HepG2 (cell line): Measurements from ENCODE around the gene HES1. TPM values are rescaled to one million over a fixed set of nuclear protein-coding genes. Genes with fewer than 3 reads are reported as not detected.

Source experiments
- ARID4A ChIP-seq: sonication (generic); formaldehyde crosslinking; IDR thresholded peaks from 2 replicates; pipeline ENCODE4 v1.5.0; 2020; ENCODE audit warnings: mild to moderate bottlenecking, missing genetic modification reagents, borderline replicate concordance
- BCL6 ChIP-seq: IDR thresholded peaks from 2 replicates; pipeline ENCODE4 v1.6.1; 2016; ENCODE audit warnings: missing genetic modification reagents, missing compliant biosample characterization
- GLI4 ChIP-seq: sonication (generic); formaldehyde crosslinking; IDR thresholded peaks from 2 replicates; pipeline ENCODE4 v1.5.1; 2020; ENCODE audit warnings: missing genetic modification reagents, mild to moderate bottlenecking, moderate library complexity, borderline replicate concordance
- KDM6A ChIP-seq: IDR thresholded peaks from 2 replicates; pipeline ENCODE4 v1.6.1; 2016; ENCODE audit warnings: low read depth
- MIER3 ChIP-seq: IDR thresholded peaks from 2 replicates; pipeline ENCODE4 v1.6.1; 2016; ENCODE audit warnings: missing compliant biosample characterization, borderline replicate concordance
- NCOR1 ChIP-seq: fragments of 200-600 bp; sonication (generic); IDR thresholded peaks from 2 replicates; pipeline ENCODE4 v1.7.0; 2017; ENCODE audit warnings: antibody characterized with exemption, low read length, borderline replicate concordance
- NFE2L2 ChIP-seq: fragments of 150-350 bp; IDR thresholded peaks from 2 replicates; pipeline ENCODE4 v1.6.1; 2014; ENCODE audit warnings: low read length
- PITX1 ChIP-seq: sonication (generic); formaldehyde crosslinking; IDR thresholded peaks from 2 replicates; pipeline ENCODE4 v1.5.1; 2020; ENCODE audit warnings: mild to moderate bottlenecking, missing genetic modification reagents
- RARA ChIP-seq: IDR thresholded peaks from 2 replicates; pipeline ENCODE4 v1.6.1; 2016; ENCODE audit warnings: missing genetic modification reagents, missing compliant biosample characterization
- TCF12 ChIP-seq, 2 experiments: fragments of 450-650 bp in 1 of 2; sonication (generic) in 1 of 2; formaldehyde crosslinking in 1 of 2; IDR thresholded peaks; 2 replicates each; pipeline versions ENCODE4 v1.6.1 to v1.8.0; 2017 to 2022; ENCODE audit warnings: antibody characterized with exemption in 1 of 2, mild to moderate bottlenecking in 1 of 2, missing genetic modification reagents in 1 of 2, moderate library complexity in 1 of 2
- ZBTB2 ChIP-seq: sonication (generic); formaldehyde crosslinking; IDR thresholded peaks from 2 replicates; pipeline ENCODE4 v1.8.0; 2022; ENCODE audit warnings: low read depth, missing genetic modification reagents
- ZNF343 ChIP-seq: sonication (generic); formaldehyde crosslinking; IDR thresholded peaks from 2 replicates; pipeline ENCODE4 v1.4.0; 2020; ENCODE audit warnings: mild to moderate bottlenecking, missing genetic modification reagents
- ZNF652 ChIP-seq: IDR thresholded peaks from 2 replicates; pipeline ENCODE4 v1.6.1; 2016; ENCODE audit warnings: low read depth, borderline replicate concordance
- ZNF766 ChIP-seq: sonication (generic); formaldehyde crosslinking; IDR thresholded peaks from 2 replicates; pipeline ENCODE4 v1.5.0; 2020; ENCODE audit warnings: missing genetic modification reagents, borderline replicate concordance
- ZSCAN12 ChIP-seq: sonication (generic); formaldehyde crosslinking; IDR thresholded peaks from 2 replicates; pipeline ENCODE4 v1.9.0; 2021; ENCODE audit warnings: mild to moderate bottlenecking, missing genetic modification reagents
- ZUFSP ChIP-seq: sonication (generic); formaldehyde crosslinking; IDR thresholded peaks from 2 replicates; pipeline ENCODE4 v1.9.0; 2021; ENCODE audit warnings: missing genetic modification reagents, mild to moderate bottlenecking, borderline replicate concordance
- polyA plus RNA-seq, 8 experiments: library from polyadenylated mRNA; depleted of rRNA in 3 of 8; stranded (reverse) in 7 of 8; unstranded in 1 of 8; fragments of >200 nt; fragmentation: Illumina TruSeq in 4 of 8; extraction: Trizol in 4 of 8; gene quantifications; 2 replicates each; pipeline versions ENCODE4 v1.2.1 to v1.2.3, GENCODE V29; 2011 to 2016; ENCODE audit warnings: low read depth in 4 of 8, missing spikeins in 1 of 8, mixed read lengths in 1 of 8; ENCODE audit not compliant: insufficient read depth in 1 of 8
- total RNA-seq, 5 experiments: library from RNA; depleted of rRNA; stranded (reverse); fragments of >200 nt; fragmentation: Illumina TruSeq; extraction: Trizol; gene quantifications; 2 replicates each; pipeline ENCODE4 v1.2.3, GENCODE V29; 2016; ENCODE audit warnings: low read depth in 1 of 5
- TF ChIP-seq, protein P1 (sequence below): sonication (generic); formaldehyde crosslinking; IDR thresholded peaks from 2 replicates; pipeline ENCODE4 v1.5.0; 2020; ENCODE audit warnings: missing genetic modification reagents
- TF ChIP-seq, protein P2 (sequence below): sonication (generic); formaldehyde crosslinking; IDR thresholded peaks from 2 replicates; pipeline ENCODE4 v1.5.1; 2020; ENCODE audit warnings: missing genetic modification reagents, mild to moderate bottlenecking, borderline replicate concordance

HES1 gene
- total and polyA plus RNA-seq, 2 of the 13 experiments (the other 11 are each of a cell fraction or from before 2014, with no cell fraction given), result 15.4 to 19.8 TPM

- TF ChIP-seq RARA (CRISPR knock-in tag), result peak; percentile 83
- no peak for TF ChIP-seq ZBTB2 (CRISPR knock-in tag)
- TF ChIP-seq NFE2L2, result no peak
- peak; percentile 36; the same call in 1 of the 2 replicates for TF ChIP-seq ZNF652 (CRISPR knock-in tag)
- 0 out of 2 replicates have a peak, but pooled peaks have one; percentile 53 for TF ChIP-seq ZNF766
- TF ChIP-seq ZNF343 (CRISPR knock-in tag), result peak; percentile 41; the same call in 1 of the 2 replicates
- no peak; the same call in 1 of the 2 replicates for TF ChIP-seq GLI4
- no peak for TF ChIP-seq ZUFSP (CRISPR knock-in tag)
- no peak for TF ChIP-seq ZSCAN12 (CRISPR knock-in tag)
- TF ChIP-seq MIER3, result no peak; the same call in 1 of the 2 replicates
- TF ChIP-seq ARID4A (CRISPR knock-in tag), result peak; percentile 60; the same call in 1 of the 2 replicates
- TF ChIP-seq, protein P1, sequence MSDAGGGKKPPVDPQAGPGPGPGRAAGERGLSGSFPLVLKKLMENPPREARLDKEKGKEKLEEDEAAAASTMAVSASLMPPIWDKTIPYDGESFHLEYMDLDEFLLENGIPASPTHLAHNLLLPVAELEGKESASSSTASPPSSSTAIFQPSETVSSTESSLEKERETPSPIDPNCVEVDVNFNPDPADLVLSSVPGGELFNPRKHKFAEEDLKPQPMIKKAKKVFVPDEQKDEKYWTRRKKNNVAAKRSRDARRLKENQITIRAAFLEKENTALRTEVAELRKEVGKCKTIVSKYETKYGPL (CRISPR knock-in tag), result no peak
- no peak for TF ChIP-seq TCF12 (IDR thresholded peaks at IDR 0.05)
- TF ChIP-seq TCF12 (CRISPR knock-in tag; IDR thresholded peaks at IDR 0.05), result no peak
- no peak for TF ChIP-seq PITX1 (CRISPR knock-in tag)
- peak; percentile 58; the same call in 1 of the 2 replicates for TF ChIP-seq NCOR1
- TF ChIP-seq, protein P2, sequence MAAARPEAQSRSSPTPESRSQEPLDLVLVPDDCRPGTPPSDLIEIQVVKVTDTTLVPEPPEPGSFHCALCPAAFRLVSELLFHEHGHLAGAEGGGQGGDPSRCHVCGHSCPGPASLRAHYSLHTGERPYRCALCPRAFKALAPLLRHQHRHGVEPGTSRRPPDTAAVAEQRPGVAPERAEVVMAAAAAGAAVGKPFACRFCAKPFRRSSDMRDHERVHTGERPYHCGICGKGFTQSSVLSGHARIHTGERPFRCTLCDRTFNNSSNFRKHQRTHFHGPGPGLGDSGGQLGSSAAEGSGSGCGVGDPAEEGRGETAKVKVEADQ (CRISPR knock-in tag), result no peak
- peak; percentile 94 for TF ChIP-seq BCL6
- no peak; the same call in none of the 2 replicates for TF ChIP-seq KDM6A (CRISPR knock-in tag)
Measured at GRCh38 chr3:194112120-194113106, 23.5 kb upstream of the HES1 start (continued).
